T1000 (cell line): ENCODE data around the gene CFAP97D2.
"Not testable (repeated sequence)": the region's sequence is repeated elsewhere in the genome, so short reads cannot be mapped to it uniquely, and the experiment has no call there.

ENCODE experiments used
- DNase-seq: peaks from one replicate; lab custom pipeline; 2025; ENCODE audit warnings: mixed read lengths; lab: John Stamatoyannopoulos, UW

Gene CFAP97D2

GRCh38 chr13:114235697-114236096 is 56.6 kb downstream of the CFAP97D2 start:
- DNase-seq = no peak

GRCh38 chr13:114236227-114236626 is 57.2 kb downstream of the CFAP97D2 start:
- no peak for DNase-seq

- DNase-seq = no peak
Measured at GRCh38 chr13:114237415-114238112, 58.5 kb downstream of the CFAP97D2 start.

GRCh38 chr13:114241918-114242317 is 62.9 kb downstream of the CFAP97D2 start:
- no peak for DNase-seq

GRCh38 chr13:114243971-114244370 is 64.9 kb downstream of the CFAP97D2 start:
- no peak for DNase-seq

GRCh38 chr13:114244637-114245036 is 65.6 kb downstream of the CFAP97D2 start:
- DNase-seq = no peak

GRCh38 chr13:114248011-114248410 is 69.0 kb downstream of the CFAP97D2 start:
- DNase-seq = no peak

GRCh38 chr13:114249077-114249476 is 70.0 kb downstream of the CFAP97D2 start:
- DNase-seq = no peak

GRCh38 chr13:114251639-114252440 is 72.8 kb downstream of the CFAP97D2 start:
- DNase-seq = not testable (repeated sequence)

- no peak for DNase-seq
Measured at GRCh38 chr13:114256547-114256946, 77.5 kb downstream of the CFAP97D2 start.

- DNase-seq = no peak
Measured at GRCh38 chr13:114257014-114257413, 78.0 kb downstream of the CFAP97D2 start.

GRCh38 chr13:114258589-114258988 is 79.5 kb downstream of the CFAP97D2 start:
- DNase-seq = no peak

GRCh38 chr13:114259374-114259773 is 80.3 kb downstream of the CFAP97D2 start:
- DNase-seq = no peak

GRCh38 chr13:114259974-114260373 is 80.9 kb downstream of the CFAP97D2 start:
- DNase-seq = no peak

- DNase-seq = no peak
Measured at GRCh38 chr13:114260814-114261213, 81.8 kb downstream of the CFAP97D2 start.

- no peak for DNase-seq
Measured at GRCh38 chr13:114261328-114261965, 82.4 kb downstream of the CFAP97D2 start.

GRCh38 chr13:114263578-114263977 is 84.5 kb downstream of the CFAP97D2 start:
- DNase-seq = no peak

- DNase-seq = not testable (repeated sequence)
Measured at GRCh38 chr13:114264313-114264712, 85.3 kb downstream of the CFAP97D2 start.

- no peak for DNase-seq
Measured at GRCh38 chr13:114264886-114265611, 86.0 kb downstream of the CFAP97D2 start.

GRCh38 chr13:114266241-114266640 is 87.2 kb downstream of the CFAP97D2 start:
- DNase-seq = no peak

GRCh38 chr13:114268344-114269280 is 89.6 kb downstream of the CFAP97D2 start:
- DNase-seq = no peak
